Smooth muscle cell (in vitro differentiated cells): ENCODE measurements around the gene DCXR. TPM values are rescaled to one million over a fixed set of nuclear protein-coding genes. Genes with fewer than 3 reads are reported as not detected.

Experiments
- DNase-seq: peaks from one replicate; lab custom pipeline; 2025; ENCODE audit not compliant: unreplicated experiment; lab: John Stamatoyannopoulos, UW
- H2AFZ ChIP-seq: fragments of 200-600 bp; sonication (generic); 2 replicates; pipeline ENCODE4 v1.6.0; 2016; ENCODE audit warnings: antibody characterized with exemption, low read depth, mild to moderate bottlenecking
- H3F3A ChIP-seq: fragments of 200-600 bp; sonication (generic); 2 replicates; pipeline ENCODE4 v1.6.0; 2017; ENCODE audit warnings: antibody characterized with exemption, low read depth
- H3K27ac ChIP-seq: fragments of 200-600 bp; sonication (generic); 2 replicates; pipeline ENCODE4 v1.5.1; 2016; ENCODE audit warnings: low read depth, mild to moderate bottlenecking
- H3K27me3 ChIP-seq: fragments of 200-600 bp; sonication (generic); 2 replicates; pipeline ENCODE4 v1.6.1; 2016; ENCODE audit warnings: low read depth, mild to moderate bottlenecking
- H3K36me3 ChIP-seq: fragments of 200-600 bp; sonication (generic); 2 replicates; pipeline ENCODE4 v1.5.1; 2016; ENCODE audit warnings: low read depth
- H3K4me1 ChIP-seq: fragments of 200-600 bp; sonication (generic); 2 replicates; pipeline ENCODE4 v1.5.1; 2016; ENCODE audit warnings: low read depth
- H3K4me2 ChIP-seq: fragments of 200-600 bp; sonication (generic); 2 replicates; pipeline ENCODE4 v1.6.0; 2016; ENCODE audit warnings: mild to moderate bottlenecking
- H3K4me3 ChIP-seq: fragments of 200-600 bp; sonication (generic); 2 replicates; pipeline ENCODE4 v1.5.1; 2016; ENCODE audit warnings: mild to moderate bottlenecking
- H3K79me2 ChIP-seq: fragments of 200-600 bp; sonication (generic); 2 replicates; pipeline ENCODE4 v1.6.0; 2016; ENCODE audit warnings: low read depth, mild to moderate bottlenecking
- H3K9ac ChIP-seq: fragments of 200-600 bp; sonication (generic); 2 replicates; pipeline ENCODE4 v1.6.0; 2016; ENCODE audit warnings: low read depth
- H3K9me3 ChIP-seq: fragments of 200-600 bp; sonication (generic); replicated peaks from 2 replicates; pipeline ENCODE4 v1.5.1; 2016; ENCODE audit warnings: low read depth
- H4K20me1 ChIP-seq: fragments of 200-600 bp; sonication (generic); 2 replicates; pipeline ENCODE4 v1.6.0; 2016; ENCODE audit warnings: low read depth
- CTCF ChIP-seq: fragments of 200-600 bp; sonication (generic); IDR thresholded peaks from 2 replicates; pipeline ENCODE4 v1.5.1; 2017; ENCODE audit warnings: borderline replicate concordance, mild to moderate bottlenecking, antibody characterized with exemption; ENCODE audit not compliant: insufficient read depth, poor library complexity, severe bottlenecking
- WGBS: methylation state at CpG from one replicate; pipeline ENCODE4 v1.1.7; 2016; ENCODE audit warnings: low lambda C conversion rate; 5-methylcytosine and 5-hydroxymethylcytosine counted together
- polyA plus RNA-seq: library from polyadenylated mRNA; unstranded; fragments of >200 nt; fragmentation: Nextera tagmentation; extraction: Ambion mirVana; gene quantifications from 2 replicates; pipeline ENCODE4 v1.2.1, GENCODE V29; 2016
- total RNA-seq: library from RNA; depleted of rRNA; stranded (reverse); fragments of >200 nt; gene quantifications from 2 replicates; pipeline ENCODE4 v1.2.3, GENCODE V29; 2014

DCXR gene
- total and polyA plus RNA-seq, 2 experiments from 2014 or later, result 34.9 to 89.4 TPM

GRCh38 chr17:81999587-81999975 lies 37.9 kb downstream of the DCXR start:
- Histone ChIP-seq H3K9ac (no peak overlapping the region), H3F3A (peaks cover 12% of the 10 kb centered on the region), H3K4me3 (no peak overlapping the region), H3K27ac (no peak overlapping the region), H3K9me3 (no peaks in the 10 kb centered on the region), H3K4me1 (peaks cover 6% of the 10 kb centered on the region), H3K27me3 (no peaks in the 10 kb centered on the region), H3K36me3 (no peaks in the 10 kb centered on the region), H2AFZ (no peak overlapping the region), H3K4me2 (no peak overlapping the region), H4K20me1 (peaks cover 4% of the 10 kb centered on the region), H3K79me2 (no peaks in the 10 kb centered on the region)
- whole genome bisulfite sequencing, result 98% methylated on average over 12 of the region's 12 CpGs
- no peak for TF ChIP-seq CTCF
- DNase-seq, result no peak

DNA sequence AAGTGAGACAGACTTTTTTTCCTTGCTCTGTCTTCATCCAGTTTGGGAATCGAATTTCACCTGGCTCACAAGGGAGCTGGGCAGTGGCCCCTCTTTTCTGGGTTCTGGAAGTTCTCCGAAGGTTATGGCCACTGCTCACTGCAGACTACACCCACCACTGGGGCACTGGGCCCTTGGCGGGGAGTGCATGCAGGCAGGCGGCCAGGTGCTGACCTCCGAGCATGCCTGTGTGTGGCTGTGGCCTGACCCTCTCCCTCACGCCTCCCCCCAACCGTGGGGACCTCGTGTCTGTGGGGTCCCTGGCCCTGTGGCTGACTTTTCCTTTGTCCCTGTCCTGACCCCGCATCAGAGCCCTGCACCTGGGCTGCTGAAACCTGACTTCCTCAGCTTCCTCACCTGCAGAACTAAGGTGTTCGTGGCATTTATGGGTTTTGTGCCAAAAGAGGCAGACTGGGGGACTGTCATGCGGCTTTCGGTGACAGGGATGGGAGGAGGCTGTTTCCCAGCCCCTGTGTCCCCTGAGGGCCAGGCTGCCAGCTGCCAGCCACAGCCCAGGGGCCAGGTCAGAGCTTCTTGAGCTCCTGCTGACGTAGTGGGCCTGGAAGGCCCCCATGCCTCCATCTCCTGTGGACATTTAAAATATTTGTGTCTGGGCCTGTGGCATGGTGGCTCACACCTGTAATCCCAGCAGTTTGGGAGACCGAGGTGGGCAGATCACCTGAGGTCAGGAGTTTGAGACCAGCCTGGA lies 38.6 kb downstream of the DCXR start:
- Histone ChIP-seq H3K27ac (no peak overlapping the region), H3K36me3 (no peaks in the 10 kb centered on the region), H2AFZ (no peak overlapping the region), H3F3A (peaks cover 12% of the 10 kb centered on the region), H3K4me1 (peaks cover 3% of the 10 kb centered on the region), H3K79me2 (no peaks in the 10 kb centered on the region), H3K9me3 (no peaks in the 10 kb centered on the region), H3K4me2 (no peak overlapping the region), H3K27me3 (no peaks in the 10 kb centered on the region), H3K4me3 (no peak overlapping the region), H3K9ac (no peak overlapping the region), H4K20me1 (peaks cover 4% of the 10 kb centered on the region)
- WGBS, result 96% methylated on average over 14 of the region's 14 CpGs
- no peak for TF ChIP-seq CTCF
- no peak for DNase-seq

DNA sequence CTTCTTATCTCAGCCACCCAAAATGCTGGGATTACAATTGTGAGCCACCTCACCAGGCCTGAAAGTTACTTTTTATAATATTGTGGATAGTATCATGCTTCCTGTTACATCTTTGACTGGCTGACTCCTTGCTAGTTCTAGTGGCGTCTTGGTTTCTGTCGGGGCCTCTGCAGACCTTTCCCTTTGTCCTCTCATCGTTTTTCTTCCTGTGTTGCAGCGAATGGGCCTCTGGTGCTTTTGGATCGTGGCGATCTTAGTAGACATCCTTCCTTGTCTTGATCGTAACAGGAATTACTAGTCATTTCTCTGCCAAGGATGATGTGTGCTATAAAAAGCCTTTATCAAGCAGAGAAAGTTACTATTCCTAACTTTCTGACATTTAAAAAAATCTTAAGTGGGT lies 39.3 kb downstream of the DCXR start:
- H3K4me1 ChIP-seq, result peaks cover 9% of the 10 kb centered on the region
- H3K27me3 ChIP-seq, result no peaks in the 10 kb centered on the region
- H3K4me3 ChIP-seq, result no peak overlapping the region
- H3K4me2 ChIP-seq, result no peak overlapping the region
- peaks cover 4% of the 10 kb centered on the region for H4K20me1 ChIP-seq
- no peak for TF ChIP-seq CTCF
- no peaks in the 10 kb centered on the region for H3K36me3 ChIP-seq
- no peaks in the 10 kb centered on the region for H3K79me2 ChIP-seq
- WGBS, result 92% methylated on average over 7 of the region's 7 CpGs
- H3K27ac ChIP-seq, result no peak overlapping the region
- H3K9me3 ChIP-seq, result no peaks in the 10 kb centered on the region
- no peak for DNase-seq
- no peak overlapping the region for H2AFZ ChIP-seq
- H3F3A ChIP-seq, result peaks cover 11% of the 10 kb centered on the region
- H3K9ac ChIP-seq, result no peak overlapping the region
